ENCODE results near the gene DAZL.

DAZL gene

DNA sequence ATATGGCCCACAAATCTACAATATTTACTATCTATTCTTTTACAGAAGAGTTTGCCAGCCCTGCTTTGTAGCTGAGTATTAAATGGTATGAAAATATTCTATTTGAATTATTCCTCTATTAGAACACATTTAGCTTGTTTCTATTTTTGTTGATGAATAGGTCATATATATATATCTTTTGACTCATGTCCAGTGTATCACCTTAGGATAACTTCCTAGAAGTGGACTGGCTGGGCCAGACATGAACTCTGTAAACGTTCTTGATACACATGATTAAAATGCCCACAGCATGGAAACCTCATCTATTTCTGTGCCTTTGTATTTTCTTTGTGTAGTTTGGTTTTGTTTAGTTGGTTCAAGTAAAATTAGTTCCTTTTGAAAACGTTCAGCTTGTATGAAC, 37.1 kb downstream of the DAZL start (continued):
- TF ChIP-seq BACH2 (CRISPR knock-in tag; IDR thresholded peaks at IDR 0.05; ENCODE audit: borderline replicate concordance) = no peak
- TF ChIP-seq ZFP3 (CRISPR knock-in tag; IDR thresholded peaks at IDR 0.05) = no peak

- TF ChIP-seq TOX (CRISPR knock-in tag; IDR thresholded peaks at IDR 0.05; ENCODE audit: borderline replicate concordance) = no peak
- TF ChIP-seq CSDC2 (CRISPR knock-in tag; IDR thresholded peaks at IDR 0.05) = no peak
- ATAC-seq = no peak
These were observed 45.4 kb downstream of the DAZL start for GRCh38 chr3:16559653-16560365.

DNA sequence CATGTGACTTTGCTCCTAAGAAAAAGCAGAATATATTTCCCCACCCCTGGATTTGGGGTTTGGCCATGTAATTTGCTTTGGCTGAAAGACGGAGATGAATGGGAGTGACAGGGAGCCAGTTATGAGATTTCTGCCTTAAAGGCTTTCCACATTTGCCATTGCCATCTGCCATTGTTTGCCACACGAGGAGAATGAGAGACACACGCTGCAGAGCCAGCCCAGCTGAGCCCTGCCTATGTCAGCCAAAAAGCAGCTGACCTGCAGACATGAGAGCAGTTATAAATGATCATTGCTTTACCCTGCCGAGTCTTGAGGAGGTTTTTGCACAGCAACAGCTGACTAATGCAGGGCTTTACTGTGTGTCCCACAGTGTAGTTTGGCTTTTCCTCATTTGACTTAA, 51.1 kb downstream of the DAZL start:
- TF ChIP-seq BACH2 (CRISPR knock-in tag; IDR thresholded peaks at IDR 0.05; ENCODE audit: borderline replicate concordance) (no peak), CREB5 (CRISPR knock-in tag; IDR thresholded peaks at IDR 0.05; ENCODE audit: low read depth) (no peak), ZFP30 (CRISPR knock-in tag; IDR thresholded peaks at IDR 0.05) (no peak), ZNF8 (CRISPR knock-in tag; IDR thresholded peaks at IDR 0.05) (no peak), PATZ1 (CRISPR knock-in tag; IDR thresholded peaks at IDR 0.05; ENCODE audit: borderline replicate concordance) (no peak), GLIS3 (CRISPR knock-in tag; IDR thresholded peaks at IDR 0.05) (no peak), SNAI2 (CRISPR knock-in tag; IDR thresholded peaks at IDR 0.05) (no peak), PPARA (CRISPR knock-in tag; IDR thresholded peaks at IDR 0.05; ENCODE audit: borderline replicate concordance) (no peak), ZC3H10 (CRISPR knock-in tag; IDR thresholded peaks at IDR 0.05) (no peak), ARNTL (CRISPR knock-in tag; IDR thresholded peaks at IDR 0.05; ENCODE audit: borderline replicate concordance, low read depth) (no peak), TCF4 (CRISPR knock-in tag; IDR thresholded peaks at IDR 0.05; ENCODE audit: borderline replicate concordance) (no peak)
- TF ChIP-seq, protein P1, sequence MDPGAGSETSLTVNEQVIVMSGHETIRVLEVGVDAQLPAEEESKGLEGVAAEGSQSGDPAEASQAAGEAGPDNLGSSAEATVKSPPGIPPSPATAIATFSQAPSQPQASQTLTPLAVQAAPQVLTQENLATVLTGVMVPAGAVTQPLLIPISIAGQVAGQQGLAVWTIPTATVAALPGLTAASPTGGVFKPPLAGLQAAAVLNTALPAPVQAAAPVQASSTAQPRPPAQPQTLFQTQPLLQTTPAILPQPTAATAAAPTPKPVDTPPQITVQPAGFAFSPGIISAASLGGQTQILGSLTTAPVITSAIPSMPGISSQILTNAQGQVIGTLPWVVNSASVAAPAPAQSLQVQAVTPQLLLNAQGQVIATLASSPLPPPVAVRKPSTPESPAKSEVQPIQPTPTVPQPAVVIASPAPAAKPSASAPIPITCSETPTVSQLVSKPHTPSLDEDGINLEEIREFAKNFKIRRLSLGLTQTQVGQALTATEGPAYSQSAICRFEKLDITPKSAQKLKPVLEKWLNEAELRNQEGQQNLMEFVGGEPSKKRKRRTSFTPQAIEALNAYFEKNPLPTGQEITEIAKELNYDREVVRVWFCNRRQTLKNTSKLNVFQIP (CRISPR knock-in tag; IDR thresholded peaks at IDR 0.05; ENCODE audit: borderline replicate concordance, low read depth) = no peak
- no peak for ATAC-seq

DNA sequence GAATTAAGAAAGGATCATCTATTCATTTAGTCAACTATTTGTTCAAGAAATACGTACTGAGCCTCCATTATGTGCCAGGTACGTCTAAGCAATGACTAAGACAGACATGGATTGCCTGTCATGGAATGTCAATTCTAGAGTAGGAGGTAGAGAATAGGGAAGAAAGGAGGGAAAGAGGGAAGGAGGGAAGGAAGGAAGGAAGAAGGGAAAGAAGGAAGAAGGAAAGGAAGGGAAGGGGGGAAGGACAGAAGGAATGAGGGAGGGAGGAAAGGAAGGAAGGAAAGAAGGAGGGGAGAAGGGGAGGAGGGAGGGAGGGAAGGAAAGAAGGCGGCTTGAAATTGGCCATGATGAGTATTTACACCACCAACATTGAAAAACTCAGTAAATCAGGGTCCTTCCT, 52.5 kb downstream of the DAZL start:
- no peak for ATAC-seq
- TF ChIP-seq, protein P1 (CRISPR knock-in tag; IDR thresholded peaks at IDR 0.05; ENCODE audit: borderline replicate concordance, low read depth) = no peak
- no peak for TF ChIP-seq CSDC2 (CRISPR knock-in tag; IDR thresholded peaks at IDR 0.05)
- no peak for TF ChIP-seq ZFP30 (CRISPR knock-in tag; IDR thresholded peaks at IDR 0.05)
- TF ChIP-seq CSRNP3 (CRISPR knock-in tag; IDR thresholded peaks at IDR 0.05) = no peak
- no peak for TF ChIP-seq ZNF70 (CRISPR knock-in tag; IDR thresholded peaks at IDR 0.05)
- TF ChIP-seq ESRRG (CRISPR knock-in tag; IDR thresholded peaks at IDR 0.05) = no peak
- no peak for TF ChIP-seq OSR1 (CRISPR knock-in tag; IDR thresholded peaks at IDR 0.05)
- TF ChIP-seq TCF4 (CRISPR knock-in tag; IDR thresholded peaks at IDR 0.05; ENCODE audit: borderline replicate concordance) = no peak
- no peak for TF ChIP-seq PPARA (CRISPR knock-in tag; IDR thresholded peaks at IDR 0.05; ENCODE audit: borderline replicate concordance)
- no peak for TF ChIP-seq TSHZ2 (CRISPR knock-in tag; IDR thresholded peaks at IDR 0.05)
- no peak for TF ChIP-seq RARB (CRISPR knock-in tag; IDR thresholded peaks at IDR 0.05)
- no peak for TF ChIP-seq PATZ1 (CRISPR knock-in tag; IDR thresholded peaks at IDR 0.05; ENCODE audit: borderline replicate concordance)
- no peak for TF ChIP-seq ISL1 (CRISPR knock-in tag; IDR thresholded peaks at IDR 0.05)
- TF ChIP-seq BACH2 (CRISPR knock-in tag; IDR thresholded peaks at IDR 0.05; ENCODE audit: borderline replicate concordance) = no peak
- no peak for TF ChIP-seq SNAI2 (CRISPR knock-in tag; IDR thresholded peaks at IDR 0.05)
